HG03064 (cell line): ENCODE measurements around the gene ZNF569.
"Not testable (repeated sequence)": the region's sequence is repeated elsewhere in the genome, so short reads cannot be mapped to it uniquely, and the experiment has no call there.

ENCODE experiments used
- ATAC-seq: cut with Tn5 transposase; IDR thresholded peaks from one replicate; pipeline ENCODE4 v1.9.1; 2021; ENCODE audit warnings: low read depth; ENCODE audit not compliant: unreplicated experiment

ZNF569 gene

DNA sequence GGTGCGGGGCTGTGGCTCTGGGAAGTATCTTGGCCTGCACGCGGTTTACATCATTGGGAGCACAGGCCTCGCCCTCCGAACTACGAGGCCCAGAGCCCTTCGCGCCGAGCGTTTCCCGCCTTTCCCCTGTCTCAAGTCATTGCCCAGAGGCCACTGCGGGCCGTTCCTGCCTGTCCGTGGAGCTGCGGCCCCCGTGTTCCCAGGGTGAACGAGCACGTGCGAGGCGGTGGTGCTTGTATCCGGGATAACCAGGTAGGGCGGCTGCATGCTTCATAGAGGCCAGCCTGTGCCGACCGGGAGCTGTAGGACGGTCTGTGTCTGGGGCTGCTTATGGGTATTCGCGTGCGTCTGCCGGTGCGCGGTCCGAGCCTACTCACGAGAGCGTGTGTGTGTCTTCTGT is 63.8 kb downstream of the ZNF569 start:
- no peak for ATAC-seq

DNA sequence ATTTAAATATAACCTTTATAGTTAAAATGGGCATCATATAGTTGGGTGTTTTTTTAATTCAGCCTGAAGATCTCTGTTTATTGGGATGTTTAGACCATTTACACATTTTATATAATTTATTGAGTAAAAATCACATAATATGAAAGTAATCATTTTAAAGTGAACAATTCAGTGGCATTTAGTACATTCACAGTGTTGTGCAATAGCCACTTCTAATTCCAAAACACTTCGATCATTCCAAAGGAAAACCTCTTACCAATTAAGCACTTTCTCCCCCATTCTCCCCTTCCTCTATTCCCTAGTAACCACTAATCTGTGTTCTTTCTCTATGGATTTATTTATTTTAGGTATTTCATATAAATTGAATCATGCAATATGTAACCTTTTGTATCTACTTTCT is 66.2 kb downstream of the ZNF569 start:
- no peak for ATAC-seq

DNA sequence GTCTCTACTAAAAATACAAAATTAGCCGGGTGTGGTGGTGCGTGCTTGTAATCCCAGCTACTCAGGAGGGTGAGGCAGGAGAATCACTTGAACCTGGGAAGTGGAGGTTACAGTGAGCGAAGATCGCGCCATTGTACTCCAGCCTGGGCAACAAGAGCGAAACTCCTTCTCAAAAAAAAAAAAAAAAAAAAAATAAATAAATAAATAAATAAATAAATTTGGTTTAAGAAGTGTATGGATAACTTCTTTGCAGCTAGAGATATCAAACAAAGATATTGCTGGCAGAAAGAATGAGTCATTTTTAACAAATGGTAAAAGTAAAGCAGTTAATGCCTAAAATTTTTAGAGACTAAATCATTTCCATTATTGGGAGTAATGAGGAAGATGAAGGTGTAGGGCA is 75.8 kb downstream of the ZNF569 start:
- not testable (repeated sequence) for ATAC-seq

DNA sequence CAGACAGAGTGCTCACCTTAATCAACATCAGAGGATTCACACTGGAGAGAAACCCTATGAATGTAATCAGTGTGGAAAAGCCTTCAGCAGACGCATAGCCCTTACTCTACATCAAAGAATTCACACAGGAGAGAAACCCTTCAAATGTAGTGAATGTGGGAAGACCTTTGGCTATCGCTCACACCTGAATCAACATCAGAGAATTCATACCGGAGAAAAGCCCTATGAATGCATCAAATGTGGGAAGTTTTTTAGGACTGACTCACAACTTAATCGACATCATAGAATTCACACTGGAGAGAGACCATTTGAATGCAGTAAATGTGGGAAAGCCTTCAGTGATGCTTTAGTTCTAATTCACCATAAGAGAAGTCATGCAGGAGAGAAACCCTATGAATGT is 78.0 kb downstream of the ZNF569 start:
- no peak for ATAC-seq

DNA sequence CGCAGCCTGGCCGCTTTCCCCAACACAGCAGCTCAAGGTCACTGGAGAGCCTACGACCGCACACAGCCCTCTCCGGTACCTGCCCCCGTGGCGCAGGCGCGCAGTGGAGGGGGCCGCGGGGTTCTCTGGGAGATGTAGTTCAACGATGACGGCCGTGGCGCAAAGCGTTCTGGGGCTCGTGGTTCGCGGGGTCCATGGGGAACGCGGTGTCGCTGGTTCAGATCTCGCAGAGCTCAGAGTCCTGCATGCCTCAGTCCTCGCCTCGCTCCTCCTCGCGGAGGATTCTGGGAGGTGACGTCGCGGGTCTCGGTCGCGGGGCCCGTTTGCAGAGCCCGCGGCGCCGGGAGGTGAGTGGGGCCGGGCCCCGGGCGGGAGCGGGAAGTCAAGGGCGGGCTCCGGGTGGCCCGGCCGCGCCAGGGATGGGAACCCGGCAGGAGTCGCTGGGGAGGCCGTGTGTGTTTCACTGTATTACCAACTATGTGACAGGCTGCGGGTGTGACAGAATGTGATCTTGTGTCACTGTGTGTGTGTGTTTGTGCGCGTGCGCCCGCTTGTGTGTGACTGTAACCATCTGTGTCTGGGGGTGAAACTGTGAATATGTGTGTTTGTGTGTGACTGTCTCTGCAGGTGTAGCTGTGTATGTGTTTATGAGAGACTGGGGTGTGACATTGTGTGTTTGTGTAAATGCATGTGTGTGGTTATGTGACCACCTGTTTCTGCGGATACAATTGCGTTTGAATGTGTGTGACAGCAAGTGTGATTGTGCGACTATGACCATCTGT is 96.2 kb downstream of the ZNF569 start, which contains the start of gene ZNF527:
Gene ZNF527 (plus strand): TSS at position 220 of the 782 bp plus-strand sequence. CDS start 3,100 bp downstream, outside the sequence.
- ATAC-seq: peak; percentile 88

DNA sequence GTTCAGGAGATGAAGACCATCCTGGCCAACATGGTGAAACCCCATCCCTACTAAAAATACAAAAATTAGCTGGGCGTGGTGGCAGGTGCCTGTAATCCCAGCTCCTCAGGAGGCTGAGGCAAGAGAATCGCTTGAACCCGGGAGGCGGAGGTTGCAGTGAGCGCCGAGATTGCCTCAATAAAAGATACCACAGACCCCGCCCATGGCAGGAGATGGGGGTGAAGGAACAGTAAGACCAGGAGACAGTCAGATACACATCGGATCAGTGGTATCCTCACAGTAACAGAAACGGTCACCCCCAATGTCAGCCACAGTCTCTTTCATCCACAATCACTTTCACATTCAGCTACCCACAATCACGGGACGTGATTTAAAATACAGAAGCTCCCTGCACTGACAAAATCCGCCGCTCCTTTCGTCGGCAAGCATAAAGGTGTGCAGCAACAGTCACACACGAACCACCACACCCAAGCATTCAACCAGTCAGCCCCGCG is 96.8 kb downstream of the ZNF569 start:
- peak; percentile 12 for ATAC-seq

DNA sequence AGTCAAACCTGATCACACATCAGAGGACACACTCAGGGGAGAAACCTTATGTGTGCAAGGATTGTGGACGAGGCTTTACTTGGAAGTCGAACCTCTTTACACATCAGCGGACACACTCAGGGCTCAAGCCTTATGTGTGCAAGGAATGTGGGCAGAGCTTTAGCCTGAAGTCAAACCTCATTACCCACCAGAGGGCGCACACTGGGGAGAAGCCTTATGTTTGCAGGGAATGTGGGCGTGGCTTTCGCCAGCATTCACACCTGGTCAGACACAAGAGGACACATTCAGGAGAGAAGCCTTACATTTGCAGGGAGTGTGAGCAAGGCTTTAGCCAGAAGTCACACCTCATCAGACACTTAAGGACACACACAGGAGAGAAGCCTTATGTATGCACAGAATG is 104.5 kb downstream of the ZNF569 start:
- ATAC-seq: no peak

DNA sequence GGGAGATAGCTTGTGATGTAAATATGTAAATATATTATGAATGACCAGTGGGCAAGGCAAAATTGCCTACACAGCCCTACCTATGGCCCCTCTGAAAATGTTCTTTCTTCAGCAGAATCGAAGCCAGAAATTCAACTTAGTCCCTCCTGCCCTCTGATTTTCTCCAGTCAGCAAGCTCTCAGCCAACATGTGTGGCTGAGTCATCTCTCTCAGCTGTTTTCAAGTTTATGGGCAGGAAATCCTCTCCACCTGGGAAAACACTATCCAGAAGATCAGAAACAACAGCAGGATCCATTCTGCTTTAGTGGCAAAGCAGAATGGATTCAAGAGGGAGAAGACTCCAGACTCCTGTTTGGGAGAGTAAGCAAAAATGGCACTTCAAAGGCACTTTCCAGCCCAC is 105.2 kb downstream of the ZNF569 start:
- ATAC-seq: no peak
